Thyroid gland (tissue), 4 donors: ENCODE data around the gene COTL1. TPM values are rescaled to one million over a fixed set of nuclear protein-coding genes. Genes with fewer than 3 reads are reported as not detected.
A peak's percentile ranks its signal among the peaks of the same experiment; 100 is the strongest.

Source experiments
- DNase-seq, 2 donors: peaks; one replicate each; pipeline ENCODE4 v3.0.0-alpha.2; 2019
- H3K27ac ChIP-seq, 3 donors: fragments of 200-600 bp; sonication (generic); 1 replicate in 2 of 3; 2 replicates in 1 of 3; pipeline ENCODE4 v1.5.1; 2016 to 2019; ENCODE audit warnings: mild to moderate bottlenecking in 1 of 3, moderate library complexity in 1 of 3
- H3K27me3 ChIP-seq: fragments of 200-600 bp; sonication (generic); one replicate; pipeline ENCODE4 v1.5.1; 2019
- H3K36me3 ChIP-seq, 2 donors: fragments of 200-600 bp; sonication (generic); one replicate each; pipeline ENCODE4 v1.5.1; 2016 to 2019
- H3K4me1 ChIP-seq, 2 donors: fragments of 200-600 bp; sonication (generic); one replicate each; pipeline ENCODE4 v1.5.1; 2017 to 2019
- H3K4me3 ChIP-seq, 3 donors: fragments of 200-600 bp; sonication (generic); replicated peaks in 1 of 3; 1 replicate in 2 of 3; 2 replicates in 1 of 3; pipeline ENCODE4 v1.5.1; 2016; ENCODE audit warnings: mild to moderate bottlenecking in 1 of 3
- H3K9me3 ChIP-seq: fragments of 200-600 bp; sonication (generic); one replicate; pipeline ENCODE4 v1.5.1; 2017
- POLR2A ChIP-seq, 2 donors: fragments of 450-650 bp; IDR thresholded peaks; one replicate each; pipeline ENCODE4 v1.6.1; 2017; ENCODE audit warnings: antibody characterized with exemption in 2 of 2, mild to moderate bottlenecking in 2 of 2, moderate library complexity in 1 of 2
- WGBS, 2 donors: methylation state at CpG; one replicate each; pipeline ENCODE4 v1.1.5; 2017; 5-methylcytosine and 5-hydroxymethylcytosine counted together
- intact Hi-C: fragments of 100-400 bp; cut with DNase I; formaldehyde crosslinking; loops from one replicate; pipeline ENCODE4 v1.15.1; 2023
- total RNA-seq, 4 donors: library from RNA; depleted of rRNA; stranded (reverse); fragments of >200 nt; gene quantifications; one replicate each; pipeline ENCODE4 v1.2.3, GENCODE V29; 2016
- TF ChIP-seq, protein P1 (sequence below), 6 experiments: fragments of 200-600 bp in 3 of 6; fragments of 450-650 bp in 3 of 6; sonication (generic) in 3 of 6; IDR thresholded peaks; one replicate each; pipeline ENCODE4 v1.5.1; 2016 to 2019; ENCODE audit warnings: antibody characterized with exemption in 6 of 6, mild to moderate bottlenecking in 2 of 6, inconsistent platforms in 1 of 6, moderate library complexity in 1 of 6

Gene COTL1
- total RNA-seq, 4 donors from 2014 or later = 26.0 to 39.7 (median 31.4) TPM

DNA sequence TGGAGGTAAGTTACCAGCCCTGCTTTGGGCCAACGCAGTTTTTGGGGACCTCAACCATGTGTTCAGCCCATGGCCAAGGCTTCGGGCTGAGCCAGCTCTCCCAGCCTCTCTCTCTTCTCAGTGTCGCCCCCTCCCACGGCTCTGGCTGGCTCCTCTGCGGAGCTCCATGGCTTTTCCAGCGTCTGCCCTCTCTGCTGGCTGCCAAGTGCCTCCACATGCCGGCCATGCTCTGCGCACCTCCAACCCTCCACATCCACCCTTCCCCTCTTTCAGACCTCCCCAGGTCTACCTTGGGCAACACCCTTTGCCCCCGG is 23.2 kb downstream of the COTL1 start:
- Histone ChIP-seq H3K9me3 (no peaks in the 10 kb centered on the region), H3K4me3 (no peak overlapping the region), H3K27me3 (no peaks in the 10 kb centered on the region), H3K27ac (no peak overlapping the region), H3K36me3 (no peaks in the 10 kb centered on the region), H3K4me1 (peaks cover 9 to 11% of the 10 kb centered on the region in 2 donors)
- no peak for TF ChIP-seq POLR2A (IDR thresholded peaks at IDR 0.05)
- TF ChIP-seq, protein P1, sequence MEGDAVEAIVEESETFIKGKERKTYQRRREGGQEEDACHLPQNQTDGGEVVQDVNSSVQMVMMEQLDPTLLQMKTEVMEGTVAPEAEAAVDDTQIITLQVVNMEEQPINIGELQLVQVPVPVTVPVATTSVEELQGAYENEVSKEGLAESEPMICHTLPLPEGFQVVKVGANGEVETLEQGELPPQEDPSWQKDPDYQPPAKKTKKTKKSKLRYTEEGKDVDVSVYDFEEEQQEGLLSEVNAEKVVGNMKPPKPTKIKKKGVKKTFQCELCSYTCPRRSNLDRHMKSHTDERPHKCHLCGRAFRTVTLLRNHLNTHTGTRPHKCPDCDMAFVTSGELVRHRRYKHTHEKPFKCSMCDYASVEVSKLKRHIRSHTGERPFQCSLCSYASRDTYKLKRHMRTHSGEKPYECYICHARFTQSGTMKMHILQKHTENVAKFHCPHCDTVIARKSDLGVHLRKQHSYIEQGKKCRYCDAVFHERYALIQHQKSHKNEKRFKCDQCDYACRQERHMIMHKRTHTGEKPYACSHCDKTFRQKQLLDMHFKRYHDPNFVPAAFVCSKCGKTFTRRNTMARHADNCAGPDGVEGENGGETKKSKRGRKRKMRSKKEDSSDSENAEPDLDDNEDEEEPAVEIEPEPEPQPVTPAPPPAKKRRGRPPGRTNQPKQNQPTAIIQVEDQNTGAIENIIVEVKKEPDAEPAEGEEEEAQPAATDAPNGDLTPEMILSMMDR (IDR thresholded peaks at IDR 0.05) = no peak
- 78 to 90% methylated on average over 8 to 9 of the region's 9 CpGs for WGBS, 2 donors
- no peak for DNase-seq
- intact Hi-C loops = no loop called here

DNA sequence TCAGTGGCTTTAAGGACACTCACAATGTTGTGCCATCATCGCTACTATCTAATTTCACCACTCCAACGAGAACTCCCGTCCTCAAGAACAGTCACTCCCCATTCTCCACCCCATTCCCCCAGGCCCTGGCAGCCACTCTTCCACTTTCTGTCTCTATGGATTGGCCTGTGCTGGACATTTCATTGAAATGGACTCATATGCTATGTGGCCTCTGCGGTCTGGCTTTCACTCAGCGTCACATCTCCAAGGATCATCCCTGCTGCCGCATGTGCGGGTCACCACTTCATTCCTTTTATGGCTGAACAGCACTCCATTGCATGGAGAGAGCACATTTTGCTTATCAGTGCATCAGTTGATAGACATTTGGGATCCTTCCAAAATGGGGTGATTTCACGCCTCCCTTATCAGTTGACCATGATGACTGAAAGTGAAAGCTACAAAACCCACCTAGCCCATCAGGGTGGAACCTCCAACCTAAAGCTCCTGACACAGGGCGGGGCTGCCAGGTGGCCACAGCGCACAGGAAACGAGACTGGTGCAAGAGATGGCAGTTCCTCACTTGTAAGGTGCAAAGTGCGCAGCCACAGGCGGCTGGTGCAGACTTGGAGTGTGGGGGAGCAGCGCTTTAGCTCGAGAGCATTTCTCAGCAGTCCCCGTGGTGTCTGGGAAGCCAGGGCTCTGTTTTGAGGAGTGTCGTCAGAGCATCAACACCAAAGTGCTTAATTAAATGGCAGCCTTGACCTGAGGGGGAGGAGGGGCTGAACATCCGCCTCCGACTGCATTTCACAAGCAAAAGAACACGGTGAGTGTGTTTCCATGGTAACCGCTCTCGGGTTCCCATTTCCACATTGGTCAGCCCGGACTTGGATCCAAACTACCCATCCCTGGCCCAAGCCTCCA is 23.8 kb downstream of the COTL1 start:
- H3K27me3 ChIP-seq = no peaks in the 10 kb centered on the region
- DNase-seq = peak in 1 of 2 donors; percentile 30
- H3K36me3 ChIP-seq = no peaks in the 10 kb centered on the region
- peaks cover 3 to 5% of the 10 kb centered on the region in 2 donors for H3K4me1 ChIP-seq
- intact Hi-C loops = no loop called here
- H3K4me3 ChIP-seq = no peak overlapping the region
- H3K9me3 ChIP-seq = no peaks in the 10 kb centered on the region
- 80 to 81% methylated on average over 19 to 23 of the region's 23 CpGs for WGBS, 2 donors
- H3K27ac ChIP-seq = no peak overlapping the region
- TF ChIP-seq, protein P1 (IDR thresholded peaks at IDR 0.05) = no peak
- no peak for TF ChIP-seq POLR2A (IDR thresholded peaks at IDR 0.05)

DNA sequence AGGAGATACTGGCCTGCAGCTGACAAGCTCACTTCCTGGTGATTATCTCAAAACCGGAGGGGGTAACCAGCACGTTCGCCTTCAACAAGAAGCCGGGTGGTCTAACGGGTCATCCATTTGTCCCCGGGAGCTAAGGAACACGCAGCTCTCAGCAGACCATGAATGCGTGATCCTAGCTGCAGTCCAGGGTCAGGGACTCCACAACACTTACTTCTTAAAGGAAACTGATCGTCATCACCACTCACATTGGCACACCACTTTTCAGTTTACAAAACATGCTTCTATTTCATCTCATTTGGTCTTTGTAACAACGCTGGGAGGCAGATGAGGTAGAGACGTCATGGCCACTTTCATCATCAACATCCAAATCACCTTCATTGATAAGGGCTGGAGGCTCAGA is 25.2 kb downstream of the COTL1 start:
- H3K27ac ChIP-seq = no peak overlapping the region
- H3K27me3 ChIP-seq = no peaks in the 10 kb centered on the region
- H3K9me3 ChIP-seq = no peaks in the 10 kb centered on the region
- intact Hi-C loops = no loop called here
- no peak for TF ChIP-seq POLR2A (IDR thresholded peaks at IDR 0.05)
- TF ChIP-seq, protein P1 (IDR thresholded peaks at IDR 0.05) = no peak
- H3K36me3 ChIP-seq = no peaks in the 10 kb centered on the region
- no peaks in the 10 kb centered on the region for H3K4me1 ChIP-seq
- DNase-seq = no peak
- no peak overlapping the region for H3K4me3 ChIP-seq
- WGBS, 2 donors = 81 to 85% methylated on average over 11 of the region's 11 CpGs

DNA sequence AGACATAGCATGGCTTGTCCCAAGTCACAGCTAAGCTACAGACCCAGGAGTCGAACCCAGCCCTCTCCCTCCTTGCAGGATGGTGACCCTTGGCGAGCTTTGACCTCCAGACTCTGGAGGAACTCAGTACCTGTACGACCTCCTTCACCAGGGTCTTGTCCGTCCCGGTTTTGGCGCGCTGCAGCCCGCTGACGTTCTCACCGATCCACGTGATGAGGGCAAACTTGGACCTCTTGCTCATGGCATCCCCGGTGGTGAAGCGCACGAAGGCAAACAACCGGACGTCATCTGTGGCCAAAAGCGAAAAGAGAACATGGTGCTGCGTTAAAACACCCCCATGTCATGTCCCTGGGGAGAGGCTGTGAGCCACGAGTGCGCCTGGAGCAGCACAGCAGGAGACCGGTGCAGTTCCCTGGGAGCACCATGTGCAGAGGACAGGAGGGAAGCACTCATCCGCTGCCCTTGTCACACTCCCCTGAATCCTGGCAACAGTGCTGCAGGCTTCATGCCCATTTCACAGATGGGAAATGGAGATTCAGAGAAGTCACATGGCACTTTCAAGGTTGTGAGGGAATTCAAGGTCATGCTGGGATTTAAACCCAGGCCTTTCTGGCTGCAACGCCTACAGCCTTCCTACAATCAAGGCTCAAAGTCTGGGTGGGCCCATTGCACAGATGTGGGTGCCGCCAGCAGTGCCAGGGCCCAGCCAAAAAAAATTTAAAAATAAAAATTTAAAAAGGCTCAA is 27.7 kb downstream of the COTL1 start:
- H3K4me1 ChIP-seq = no peaks in the 10 kb centered on the region
- intact Hi-C loops = no loop called here
- no peak for DNase-seq
- WGBS, 2 donors = 98% methylated on average over 23 to 24 of the region's 24 CpGs
- H3K4me3 ChIP-seq = no peak overlapping the region
- TF ChIP-seq POLR2A (IDR thresholded peaks at IDR 0.05) = no peak
- TF ChIP-seq, protein P1 (IDR thresholded peaks at IDR 0.05) = no peak
- H3K27me3 ChIP-seq = no peaks in the 10 kb centered on the region
- no peaks in the 10 kb centered on the region for H3K9me3 ChIP-seq
- H3K27ac ChIP-seq = no peak overlapping the region
- H3K36me3 ChIP-seq = no peaks in the 10 kb centered on the region

DNA sequence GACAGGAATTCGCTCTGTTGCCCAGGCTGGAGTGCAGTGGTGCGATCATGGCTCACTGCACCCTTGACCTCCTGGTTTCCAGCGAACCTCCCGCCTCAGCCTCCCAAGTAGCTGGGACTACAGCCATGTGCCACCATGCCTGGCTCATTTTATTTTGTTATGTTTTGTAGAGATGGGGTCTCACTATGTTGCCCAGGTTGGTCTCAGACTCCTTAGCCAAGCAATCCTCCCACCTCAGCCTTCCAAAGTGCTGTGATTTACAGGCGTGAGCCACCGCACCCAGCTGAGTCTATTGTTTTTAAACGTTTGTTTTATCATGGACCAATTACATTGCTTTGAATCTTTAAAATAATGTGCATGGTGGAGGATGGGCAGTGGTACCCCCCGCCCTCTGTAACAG is 28.9 kb downstream of the COTL1 start:
- Histone ChIP-seq H3K27ac (no peak overlapping the region), H3K4me3 (no peak overlapping the region), H3K4me1 (peaks cover 3% of the 10 kb centered on the region in 2 donors), H3K27me3 (no peaks in the 10 kb centered on the region), H3K9me3 (no peaks in the 10 kb centered on the region), H3K36me3 (no peaks in the 10 kb centered on the region)
- WGBS, 2 donors = 94 to 97% methylated on average over 8 of the region's 8 CpGs
- TF ChIP-seq, protein P1 (IDR thresholded peaks at IDR 0.05) = no peak
- no peak for TF ChIP-seq POLR2A (IDR thresholded peaks at IDR 0.05)
- no peak for DNase-seq
- intact Hi-C loops = no loop called here
